GM12878 (cell line): Measurements from ENCODE around the gene NCBP3. TPM values are rescaled to one million over a fixed set of nuclear protein-coding genes. Genes with fewer than 3 reads are reported as not detected.
A peak's percentile ranks its signal among the peaks of the same experiment; 100 is the strongest.

Source experiments
- BMI1 ChIP-seq: fragments of 450-650 bp; IDR thresholded peaks from 2 replicates; pipeline ENCODE4 v1.6.1; 2016; ENCODE audit warnings: mild to moderate bottlenecking, moderate library complexity, borderline replicate concordance
- BRCA1 ChIP-seq: IDR thresholded peaks from 2 replicates; pipeline ENCODE4 v1.6.1; 2011; ENCODE audit warnings: low read depth, low read length, improper control_type of control experiment
- CHD1 ChIP-seq: IDR thresholded peaks from 2 replicates; pipeline ENCODE4 v1.6.1; 2012; ENCODE audit warnings: low read depth, low read length, improper control_type of control experiment
- CHD2 ChIP-seq: IDR thresholded peaks from 2 replicates; pipeline ENCODE4 v1.6.1; 2011; ENCODE audit warnings: low read depth, low read length, improper control_type of control experiment, borderline replicate concordance
- CREB1 ChIP-seq: IDR thresholded peaks from 2 replicates; pipeline ENCODE4 v1.6.1; 2012; ENCODE audit warnings: low read depth, mild to moderate bottlenecking, inconsistent platforms
- CREM ChIP-seq: IDR thresholded peaks from 2 replicates; pipeline ENCODE4 v1.6.1; 2014; ENCODE audit warnings: antibody characterized with exemption, low read depth
- EP300 ChIP-seq, 2 experiments: fragments of 150-350 bp in 1 of 2; IDR thresholded peaks; 2 replicates each; pipeline ENCODE4 v1.6.1; 2011 to 2012; ENCODE audit warnings: low read depth in 2 of 2, low read length in 2 of 2, borderline replicate concordance in 1 of 2, improper control_type of control experiment in 1 of 2, inconsistent platforms in 1 of 2; ENCODE audit not compliant: control insufficient read depth in 1 of 2
- ESRRA ChIP-seq: IDR thresholded peaks from 2 replicates; pipeline ENCODE4 v1.6.1; 2012; ENCODE audit warnings: mild to moderate bottlenecking, low read length, improper control_type of control experiment
- ETV6 ChIP-seq, 2 experiments: fragments of 450-650 bp in 1 of 2; IDR thresholded peaks in 1 of 2; conservative IDR thresholded peaks in 1 of 2; 2 replicates each; pipeline ENCODE4 v1.6.1; 2014; ENCODE audit warnings: antibody characterized with exemption in 1 of 2, borderline replicate concordance in 1 of 2, low read depth in 1 of 2, mild to moderate bottlenecking in 1 of 2, moderate library complexity in 1 of 2
- FOXK2 ChIP-seq: fragments of 450-650 bp; IDR thresholded peaks from 2 replicates; pipeline ENCODE4 v1.6.1; 2017; ENCODE audit warnings: mild to moderate bottlenecking, moderate library complexity
- FOXM1 ChIP-seq: IDR thresholded peaks from 2 replicates; pipeline ENCODE4 v1.6.1; 2012; ENCODE audit warnings: low read depth, mild to moderate bottlenecking, inconsistent platforms, low read length, moderate library complexity
- GABPA ChIP-seq: IDR thresholded peaks from 2 replicates; pipeline ENCODE4 v1.6.1; 2014; ENCODE audit warnings: antibody characterized with exemption, low read depth, mild to moderate bottlenecking, inconsistent platforms
- IRF3 ChIP-seq: fragments of 450-650 bp; IDR thresholded peaks from 2 replicates; pipeline ENCODE4 v1.6.1; 2014; ENCODE audit warnings: mild to moderate bottlenecking
- IRF4 ChIP-seq: IDR thresholded peaks from 2 replicates; pipeline ENCODE4 v1.6.1; 2011; ENCODE audit warnings: low read depth, low read length
- JUNB ChIP-seq: IDR thresholded peaks from 2 replicates; pipeline ENCODE4 v1.6.1; 2016; ENCODE audit warnings: antibody characterized with exemption, mild to moderate bottlenecking
- KAT2A ChIP-seq: conservative IDR thresholded peaks from 2 replicates; pipeline ENCODE4 v1.6.1; 2011; ENCODE audit warnings: low read depth, low read length; ENCODE audit not compliant: control insufficient read depth
- KLF5 ChIP-seq: fragments of 450-650 bp; IDR thresholded peaks from 2 replicates; pipeline ENCODE4 v1.6.1; 2014; ENCODE audit warnings: mild to moderate bottlenecking; ENCODE audit not compliant: partially characterized antibody
- LARP7 ChIP-seq: fragments of 450-650 bp; IDR thresholded peaks from 2 replicates; pipeline ENCODE4 v1.6.1; 2017; ENCODE audit warnings: mild to moderate bottlenecking
- MTA2 ChIP-seq: fragments of 450-650 bp; IDR thresholded peaks from 2 replicates; pipeline ENCODE4 v1.6.1; 2016; ENCODE audit warnings: low read depth, mild to moderate bottlenecking, moderate library complexity
- NR2C1 ChIP-seq: fragments of 450-650 bp; IDR thresholded peaks from 2 replicates; pipeline ENCODE4 v1.6.1; 2017; ENCODE audit warnings: antibody characterized with exemption, mild to moderate bottlenecking, moderate library complexity
- NR2F1 ChIP-seq: fragments of 450-650 bp; conservative IDR thresholded peaks from 2 replicates; pipeline ENCODE4 v1.6.1; 2017; ENCODE audit warnings: mild to moderate bottlenecking
- PAX8 ChIP-seq: fragments of 450-650 bp; IDR thresholded peaks from 2 replicates; pipeline ENCODE4 v1.6.1; 2017; ENCODE audit warnings: mild to moderate bottlenecking, moderate library complexity
- POLR2AphosphoS5 ChIP-seq: IDR thresholded peaks from 2 replicates; pipeline ENCODE4 v1.6.1; 2011; ENCODE audit warnings: mild to moderate bottlenecking, low read length, inconsistent platforms
- RCOR1 ChIP-seq: conservative IDR thresholded peaks from 2 replicates; pipeline ENCODE4 v1.6.1; 2012; ENCODE audit warnings: low read depth, low read length, improper control_type of control experiment
- SPI1 ChIP-seq: IDR thresholded peaks from 2 replicates; pipeline ENCODE4 v1.6.1; 2011; ENCODE audit warnings: low read depth, mild to moderate bottlenecking, low read length, moderate library complexity, borderline replicate concordance; ENCODE audit not compliant: insufficient read depth
- TBL1XR1 ChIP-seq: IDR thresholded peaks from 2 replicates; pipeline ENCODE4 v1.6.1; 2012; ENCODE audit warnings: low read depth, low read length, improper control_type of control experiment
- USF2 ChIP-seq: IDR thresholded peaks from 2 replicates; pipeline ENCODE4 v1.6.1; 2011; ENCODE audit warnings: low read depth, low read length, improper control_type of control experiment, borderline replicate concordance
- ZNF217 ChIP-seq: fragments of 450-650 bp; IDR thresholded peaks from 2 replicates; pipeline ENCODE4 v1.6.1; 2017; ENCODE audit warnings: antibody characterized with exemption, mild to moderate bottlenecking
- ZNF384 ChIP-seq: IDR thresholded peaks from 2 replicates; pipeline ENCODE4 v1.6.1; 2012; ENCODE audit warnings: low read depth, mild to moderate bottlenecking, low read length, improper control_type of control experiment, borderline replicate concordance
- ZNF622 ChIP-seq: fragments of 450-650 bp; IDR thresholded peaks from 2 replicates; pipeline ENCODE4 v1.6.1; 2017; ENCODE audit warnings: mild to moderate bottlenecking, inconsistent platforms
- polyA plus RNA-seq, 11 experiments: library from polyadenylated mRNA; depleted of rRNA in 4 of 11; unstranded in 6 of 11; stranded (reverse) in 5 of 11; fragments of >200 nt; fragmentation: Nextera tagmentation in 4 of 11; fragmentation: Illumina TruSeq in 1 of 11; extraction: Ambion mirVana in 4 of 11; extraction: Trizol in 1 of 11; gene quantifications; 1 replicate in 1 of 11; 2 replicates in 10 of 11; pipeline versions ENCODE4 v1.2.1 to v1.2.3, GENCODE V29; 2011 to 2016; ENCODE audit warnings: inconsistent platforms in 2 of 11, missing spikeins in 2 of 11, low read depth in 1 of 11
- total RNA-seq, 4 experiments: library from RNA; depleted of rRNA in 3 of 4; stranded (reverse); fragments of >200 nt in 3 of 4; fragmentation: Illumina TruSeq in 1 of 4; extraction: Trizol in 1 of 4; gene quantifications; 2 replicates each; pipeline versions ENCODE4 v1.2.1 to v1.2.3, GENCODE V29; 2013 to 2021
- TF ChIP-seq, protein P1 (sequence below): IDR thresholded peaks from 2 replicates; pipeline ENCODE4 v1.6.1; 2012; ENCODE audit warnings: low read depth, low read length, improper control_type of control experiment

The NCBP3 gene
- total and polyA plus RNA-seq, 10 of the 15 experiments (the other 5 are each of a cell fraction or from before 2014, with no cell fraction given) = 5.2 to 32.0 (median 23.2) TPM

DNA sequence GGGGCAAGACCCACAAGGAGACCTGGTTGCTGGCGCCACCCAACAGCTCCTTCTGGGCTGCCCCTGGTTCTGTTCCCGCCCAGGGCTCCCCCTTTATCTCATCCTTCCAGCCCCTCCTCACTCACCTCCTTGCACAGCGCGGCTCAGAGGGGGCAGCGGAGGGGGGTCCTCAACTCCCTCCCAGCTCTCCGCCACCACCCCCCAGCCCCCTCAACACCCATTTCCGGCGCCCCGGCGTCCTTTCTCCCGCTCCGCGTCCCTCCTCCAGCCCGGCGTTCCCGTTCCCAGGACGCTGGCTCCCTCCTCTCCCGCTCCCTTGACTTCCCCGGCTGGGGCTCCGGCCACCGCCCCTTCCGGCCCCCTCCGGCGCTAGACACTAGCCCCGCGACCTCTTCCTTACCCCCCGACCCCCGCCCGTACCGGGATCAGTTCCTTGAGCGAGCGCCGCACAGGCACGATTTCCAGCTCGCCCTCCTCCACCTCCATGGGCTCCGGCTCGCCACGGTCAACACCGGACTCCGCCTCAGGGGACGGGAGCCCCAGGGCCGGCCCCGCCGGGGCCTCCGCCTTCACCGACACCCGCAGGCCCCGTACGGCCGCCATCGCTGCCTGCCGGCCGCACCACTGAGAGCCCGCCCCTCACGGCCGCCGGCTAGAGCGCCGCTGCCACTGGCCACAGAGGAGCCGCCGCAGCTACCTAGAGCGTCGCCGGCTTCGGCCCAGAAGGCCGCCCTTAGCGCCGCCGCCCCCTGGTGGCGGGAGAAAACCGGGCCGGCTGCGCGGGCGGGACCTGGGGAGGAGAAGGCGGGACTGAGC is at the start of gene NCBP3 (continued):
- TF ChIP-seq NR2C1 (peak; percentile 88), ETV6 (conservative IDR thresholded peaks at IDR 0.05 in 1 of 2, IDR thresholded peaks at IDR 0.05 in 1 of 2; ENCODE audit: borderline replicate concordance in 1 of 2, low read depth in 1 of 2) (no peak), ZNF384 (no peak), USF2 (no peak), FOXM1 (no peak), KAT2A (no peak), KLF5 (peak; percentile 67), POLR2AphosphoS5 (peak; percentile 85), SPI1 (no peak), MTA2 (no peak), IRF3 (0 out of 2 replicates have a peak, but pooled peaks have one; percentile 24), EP300 (IDR thresholded peaks at IDR 0.05; ENCODE audit: borderline replicate concordance in 1 of 2, control insufficient read depth in 1 of 2, low read depth in 2 of 2, low read length in 2 of 2) (no peak), PAX8 (no peak), ZNF622 (no peak), IRF4 (no peak), FOXK2 (no peak), BMI1 (no peak), ZNF217 (no peak), CREM (peak; percentile 79), RCOR1 (no peak), NR2F1 (peak; percentile 68), BRCA1 (no peak), GABPA (no peak), CHD1 (no peak), CREB1 (peak; percentile 78), CHD2 (peak; percentile 64), LARP7 (peak; percentile 96), ESRRA (0 out of 2 replicates have a peak, but pooled peaks have one; percentile 33), JUNB (no peak), TBL1XR1 (peak; percentile 77; the same call in 1 of the 2 replicates)
- TF ChIP-seq, protein P1, sequence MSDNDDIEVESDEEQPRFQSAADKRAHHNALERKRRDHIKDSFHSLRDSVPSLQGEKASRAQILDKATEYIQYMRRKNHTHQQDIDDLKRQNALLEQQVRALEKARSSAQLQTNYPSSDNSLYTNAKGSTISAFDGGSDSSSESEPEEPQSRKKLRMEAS = peak; percentile 49; the same call in 1 of the 2 replicates
